Renal cortex interstitium (tissue), 15 donors: ENCODE data around the gene KRTAP19-1. TPM values are rescaled to one million over a fixed set of nuclear protein-coding genes. Genes with fewer than 3 reads are reported as not detected.
"Not testable (repeated sequence)": the region's sequence is repeated elsewhere in the genome, so short reads cannot be mapped to it uniquely, and the experiment has no call there.

Source experiments
- DNase-seq, 11 donors: peaks; one replicate each; pipeline ENCODE4 v3.0.0-alpha.2; 2013; ENCODE audit warnings: low read depth in 9 of 11, low spot score in 4 of 11; ENCODE audit errors: extremely low read depth in 1 of 11
- long read RNA-seq, 16 experiments: transcript quantifications; one replicate each; lab custom pipeline, GENCODE V29; 2026
- polyA plus RNA-seq, 3 donors: library from polyadenylated mRNA; unstranded; fragments of 120-200 nt; gene quantifications; one replicate each; pipeline ENCODE4 v1.2.1, GENCODE V29; 2013; ENCODE audit not compliant: insufficient read length in 3 of 3

Gene KRTAP19-1
- polyA plus RNA-seq = not detected
- long read RNA-seq, donor 1 = 0 reads
- long read RNA-seq, donor 2 = 0 reads
- long read RNA-seq, donor 3 = 0 reads
- long read RNA-seq, donor 4 = 0 reads
- long read RNA-seq, donor 5 = 0 reads
- long read RNA-seq, donor 6 = 0 reads
- long read RNA-seq, donor 7 = 0 reads
- long read RNA-seq, donor 8 = 0 reads
- long read RNA-seq, donor 9 = 0 reads
- long read RNA-seq, donor 10 = 0 reads
- long read RNA-seq, donor 11 = 0 reads
- long read RNA-seq, donor 12 = 0 reads
- long read RNA-seq, donor 13 = 0 reads
- long read RNA-seq, donor 14 = 0 reads
- long read RNA-seq, donor 15 = 0 reads
- long read RNA-seq, donor 16 = 0 reads

GRCh38 chr21:30480145-30480544 lies at the start of gene KRTAP19-1:
KRTAP19-1 (minus strand) TSS chr21:30480367; CDS start chr21:30480317, 50 bp downstream.
- no peak for DNase-seq

- DNase-seq = peak in 3 of 11 donors; percentile 1 to 2 (median 2)
Observed at GRCh38 chr21:30518876-30519275, 38.7 kb upstream of the KRTAP19-1 start.

- DNase-seq = no peak
Observed at GRCh38 chr21:30515681-30516080, 35.5 kb upstream of the KRTAP19-1 start.

- DNase-seq = not testable (repeated sequence)
Observed at GRCh38 chr21:30505621-30506205, 25.5 kb upstream of the KRTAP19-1 start.

- no peak for DNase-seq
Observed at GRCh38 chr21:30502041-30502440, 21.9 kb upstream of the KRTAP19-1 start, which contains the start of gene KRTAP19-5. KRTAP19-5 (minus strand) TSS chr21:30502141; CDS start chr21:30502090, 51 bp downstream.

- DNase-seq = no peak
Observed at GRCh38 chr21:30497065-30497464, 16.9 kb upstream of the KRTAP19-1 start, which contains the start of gene KRTAP19-4. KRTAP19-4 (minus strand) TSS chr21:30497165; CDS start chr21:30497110, 55 bp downstream.

- DNase-seq = no peak
Observed at GRCh38 chr21:30491963-30492428, 11.8 kb upstream of the KRTAP19-1 start, which contains the start of gene KRTAP19-3. KRTAP19-3 (minus strand) TSS chr21:30492013; CDS start chr21:30491957, 56 bp downstream.

- no peak for DNase-seq
Observed at GRCh38 chr21:30487336-30487735, 7.2 kb upstream of the KRTAP19-1 start, which contains the start of gene KRTAP19-2. KRTAP19-2 (minus strand) TSS chr21:30487436; CDS start chr21:30487348, 88 bp downstream.

- DNase-seq = no peak
Observed at GRCh38 chr21:30486180-30486579, 6.0 kb upstream of the KRTAP19-1 start.

GRCh38 chr21:30482130-30482529 lies 2.0 kb upstream of the KRTAP19-1 start:
- DNase-seq = no peak

GRCh38 chr21:30479259-30479658 lies 908 bp downstream of the KRTAP19-1 start:
- DNase-seq = no peak

GRCh38 chr21:30478004-30478403 lies 2.2 kb downstream of the KRTAP19-1 start:
- no peak for DNase-seq

GRCh38 chr21:30468900-30469714 lies 11.1 kb downstream of the KRTAP19-1 start:
- DNase-seq = peak in 8 of 11 donors; percentile 10 to 56 (median 22)

- no peak for DNase-seq
Observed at GRCh38 chr21:30463713-30464112, 16.5 kb downstream of the KRTAP19-1 start.

- no peak for DNase-seq
Observed at GRCh38 chr21:30448514-30448913, 31.7 kb downstream of the KRTAP19-1 start.

- DNase-seq = peak in 3 of 11 donors; percentile 1 to 24 (median 17)
Observed at GRCh38 chr21:30447056-30447455, 33.1 kb downstream of the KRTAP19-1 start.

- DNase-seq = no peak
Observed at GRCh38 chr21:30444204-30444603, 36.0 kb downstream of the KRTAP19-1 start.

- DNase-seq = no peak
Observed at GRCh38 chr21:30443226-30443625, 36.9 kb downstream of the KRTAP19-1 start.

GRCh38 chr21:30439975-30440374 lies 40.2 kb downstream of the KRTAP19-1 start, which contains the start of gene KRTAP15-1:
KRTAP15-1 (plus strand) TSS chr21:30440275; CDS start chr21:30440328, 53 bp downstream.
- no peak for DNase-seq
